IMR-90 (cell line): ENCODE measurements around the gene CARS2. TPM values are rescaled to one million over a fixed set of nuclear protein-coding genes. Genes with fewer than 3 reads are reported as not detected.

ENCODE experiments used
- ATAC-seq: fragments of 200-7000 bp; cut with Tn5 transposase; 2 replicates; pipeline ENCODE4 v1.9.1; 2020; ENCODE audit warnings: low read depth, mild to moderate bottlenecking, moderate library complexity
- BruUV-seq: library from RNA; stranded (reverse); fragments of 400-500 nt; replicated peaks from 2 replicates; lab custom pipeline; 2021; lab: Mats Ljungman, UMichigan
- CTCF ChIA-PET: fragments of 300-600 bp; formaldehyde crosslinking; extraction: SDS; loops from one replicate; lab custom pipeline; 2021; ENCODE audit warnings: antibody characterized with exemption; lab: Yijun Ruan, JAX
- POLR2A ChIA-PET: fragments of 300-600 bp; sonication (Branson Sonifier 250); formaldehyde crosslinking; loops from one replicate; lab custom pipeline; 2022; ENCODE audit warnings: antibody characterized with exemption; ENCODE audit not compliant: unreplicated experiment; lab: Charles Lee
- DNase-seq: peaks from one replicate; pipeline ENCODE4 v3.0.0; 2013
- H2AFZ ChIP-seq: replicated peaks from 2 replicates; pipeline ENCODE3; 2013; ENCODE audit warnings: low read length, mild to moderate bottlenecking; ENCODE audit not compliant: poor library complexity
- H2AK5ac ChIP-seq: 2 replicates; pipeline ENCODE4 v1.6.1; 2013; ENCODE audit warnings: low read depth, low read length, inconsistent platforms
- H2AK9ac ChIP-seq: replicated peaks from 2 replicates; pipeline ENCODE3; 2013; ENCODE audit warnings: mild to moderate bottlenecking, low read depth, low read length, moderate library complexity; ENCODE audit not compliant: poor library complexity
- H2BK120ac ChIP-seq: 2 replicates; pipeline ENCODE4 v1.6.1; 2013; ENCODE audit warnings: low read depth, low read length, inconsistent platforms
- H2BK15ac ChIP-seq: 3 replicates; pipeline ENCODE4 v1.6.1; 2013; ENCODE audit warnings: low read depth, low read length, inconsistent platforms
- H2BK20ac ChIP-seq: 2 replicates; pipeline ENCODE4 v1.6.1; 2013; ENCODE audit warnings: low read depth, mild to moderate bottlenecking, inconsistent platforms, low read length, moderate library complexity
- H2BK5ac ChIP-seq: 2 replicates; pipeline ENCODE4 v1.6.1; 2013; ENCODE audit warnings: mild to moderate bottlenecking, low read depth, low read length, inconsistent platforms; ENCODE audit not compliant: poor library complexity, severe bottlenecking
- H3K14ac ChIP-seq: replicated peaks from 2 replicates; pipeline ENCODE4 v1.6.1; 2013; ENCODE audit warnings: low read depth, low read length, inconsistent platforms
- H3K18ac ChIP-seq: 2 replicates; pipeline ENCODE4 v1.6.1; 2013; ENCODE audit warnings: low read depth, low read length, control low read depth
- H3K23ac ChIP-seq: 2 replicates; pipeline ENCODE4 v1.6.1; 2013; ENCODE audit warnings: low read depth, low read length, inconsistent platforms
- H3K27ac ChIP-seq: 2 replicates; pipeline ENCODE4 v1.5.1; 2013; ENCODE audit warnings: mild to moderate bottlenecking, control low read depth, low read length; ENCODE audit not compliant: insufficient read depth
- H3K27me3 ChIP-seq: 2 replicates; pipeline ENCODE4 v1.6.1; 2013; ENCODE audit warnings: low read length; ENCODE audit not compliant: control insufficient read depth, insufficient read depth
- H3K36me3 ChIP-seq: 2 replicates; pipeline ENCODE4 v1.6.1; 2013; ENCODE audit warnings: low read length, mixed read lengths; ENCODE audit not compliant: control insufficient read depth, insufficient read depth
- H3K4ac ChIP-seq: 2 replicates; pipeline ENCODE4 v1.6.1; 2013; ENCODE audit warnings: low read depth, low read length, inconsistent platforms
- H3K4me1 ChIP-seq: 2 replicates; pipeline ENCODE4 v1.6.1; 2013; ENCODE audit warnings: low read length, mixed read lengths; ENCODE audit not compliant: control insufficient read depth, insufficient read depth
- H3K4me2 ChIP-seq: 2 replicates; pipeline ENCODE4 v1.6.1; 2013; ENCODE audit warnings: low read depth, mild to moderate bottlenecking, control low read depth, low read length, moderate library complexity
- H3K4me3 ChIP-seq: 2 replicates; pipeline ENCODE4 v1.5.1; 2013; ENCODE audit warnings: low read depth, mild to moderate bottlenecking, control low read depth, low read length, moderate library complexity; ENCODE audit not compliant: insufficient read depth
- H3K56ac ChIP-seq: 2 replicates; pipeline ENCODE4 v1.6.1; 2013; ENCODE audit warnings: low read length, inconsistent platforms; ENCODE audit not compliant: insufficient read depth; ENCODE audit errors: extremely low read depth
- H3K79me1 ChIP-seq, 2 experiments: 2 replicates each; pipeline ENCODE4 v1.6.1; 2013; ENCODE audit warnings: low read length in 2 of 2, inconsistent platforms in 1 of 2, low read depth in 1 of 2
- H3K9ac ChIP-seq: 2 replicates; pipeline ENCODE4 v1.6.1; 2013; ENCODE audit warnings: low read depth, low read length, control low read depth
- H3K9me1 ChIP-seq: 2 replicates; pipeline ENCODE4 v1.6.1; 2013; ENCODE audit warnings: low read length, inconsistent platforms; ENCODE audit not compliant: insufficient read depth
- H3K9me3 ChIP-seq: 2 replicates; pipeline ENCODE4 v1.6.1; 2013; ENCODE audit warnings: low read length; ENCODE audit not compliant: control insufficient read depth, insufficient read depth
- H4K20me1 ChIP-seq: 2 replicates; pipeline ENCODE4 v1.6.1; 2013; ENCODE audit warnings: low read length, inconsistent platforms; ENCODE audit not compliant: insufficient read depth
- H4K5ac ChIP-seq: 2 replicates; pipeline ENCODE4 v1.6.1; 2013; ENCODE audit warnings: mild to moderate bottlenecking, low read depth, low read length, control low read depth
- H4K8ac ChIP-seq, 2 experiments: 2 replicates each; pipeline ENCODE4 v1.6.1; 2013; ENCODE audit warnings: low read depth in 2 of 2, low read length in 2 of 2, control low read depth in 1 of 2, inconsistent platforms in 1 of 2
- H4K91ac ChIP-seq: 2 replicates; pipeline ENCODE4 v1.6.1; 2013; ENCODE audit warnings: low read depth, low read length, inconsistent platforms; ENCODE audit not compliant: insufficient read depth
- CHD1 ChIP-seq: IDR thresholded peaks from 2 replicates; pipeline ENCODE4 v1.6.1; 2012; ENCODE audit warnings: low read depth, low read length, improper control_type of control experiment
- NFE2L2 ChIP-seq: fragments of 150-350 bp; IDR thresholded peaks from 2 replicates; pipeline ENCODE4 v1.6.1; 2016; ENCODE audit warnings: low read depth, mild to moderate bottlenecking, low read length
- RAD21 ChIP-seq: IDR thresholded peaks from 2 replicates; pipeline ENCODE4 v1.6.1; 2012; ENCODE audit warnings: low read length, improper control_type of control experiment
- SMC3 ChIP-seq: fragments of 150-350 bp; IDR thresholded peaks from 2 replicates; pipeline ENCODE4 v1.6.1; 2016; ENCODE audit warnings: low read depth, mild to moderate bottlenecking, antibody characterized with exemption, low read length, moderate library complexity
- WGBS, 2 experiments: methylation state at CpG; one replicate each; pipeline versions ENCODE4 v1.1.5 to v1.1.7; 2013; ENCODE audit warnings: missing lambda C conversion rate in 2 of 2; ENCODE audit not compliant: insufficient read length in 1 of 2; ENCODE audit errors: extremely low coverage in 2 of 2; 5-methylcytosine and 5-hydroxymethylcytosine counted together
- dilution Hi-C: fragments of 300-500 bp; cut with HindIII; formaldehyde crosslinking; loops from one replicate; pipeline ENCODE4 v1.14.3; 2018; ENCODE audit warnings: low sequenced_read_pairs; ENCODE audit not compliant: unreplicated experiment
- in situ Hi-C: fragments of 300-500 bp; cut with MboI; formaldehyde crosslinking; loops from 3 replicates; pipeline ENCODE4 v1.14.3; 2019; ENCODE audit warnings: low sequenced_read_pairs, inconsistent platforms, mixed read lengths
- intact Hi-C: fragments of 100-400 bp; cut with micrococcal nuclease; formaldehyde crosslinking; loops from 2 replicates; pipeline ENCODE4 v1.10.0; 2022
- polyA plus RNA-seq, 3 experiments: library from polyadenylated mRNA; depleted of rRNA; stranded (reverse); fragments of >200 nt; gene quantifications; 2 replicates each; pipeline ENCODE4 v1.2.3, GENCODE V29; 2012; ENCODE audit warnings: low replicate concordance in 1 of 3
- total RNA-seq: library from RNA; depleted of rRNA; stranded (reverse); fragments of >200 nt; gene quantifications from 2 replicates; pipeline ENCODE4 v1.2.3, GENCODE V29; 2012
- TF ChIP-seq, protein P1 (sequence below): conservative IDR thresholded peaks from 2 replicates; pipeline ENCODE4 v1.5.1; 2012; ENCODE audit warnings: mild to moderate bottlenecking, low read depth, low read length, improper control_type of control experiment

CARS2 gene
- total and polyA plus RNA-seq, 2 of the 4 experiments (the other 2 are of a cell fraction), result 76.2 to 76.4 TPM

DNA sequence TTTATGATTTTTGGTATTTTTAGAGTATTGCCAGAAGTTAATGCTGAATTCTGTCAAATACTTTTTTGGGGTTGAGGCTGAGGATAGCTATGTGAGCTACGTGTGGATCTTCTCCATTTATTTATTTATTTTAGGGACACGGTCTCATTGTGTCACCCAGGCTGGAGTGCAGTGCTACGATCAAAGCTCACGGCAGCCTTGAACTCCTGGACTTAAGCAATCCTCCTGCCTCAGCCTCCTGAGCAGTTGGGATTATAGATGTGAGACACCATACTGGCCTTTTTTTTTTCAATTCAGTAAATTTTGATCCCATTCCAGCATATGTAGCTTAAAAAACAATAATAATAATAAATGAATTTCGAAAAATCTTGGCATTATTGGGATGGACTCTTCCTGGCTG, 28.6 kb upstream of the CARS2 start:
- no peaks in the 10 kb centered on the region for H4K20me1 ChIP-seq
- POLR2A ChIA-PET, result no interaction called here
- no peak overlapping the region for H3K56ac ChIP-seq
- intact Hi-C loops, result no loop called here
- H2AFZ ChIP-seq, result no peak overlapping the region
- in situ Hi-C loops, result no loop called here
- H3K14ac ChIP-seq, result no peak overlapping the region
- H2BK15ac ChIP-seq, result no peak overlapping the region
- H2AK9ac ChIP-seq, result no peak overlapping the region
- no peak overlapping the region for H3K4me2 ChIP-seq
- no peak overlapping the region for H3K4ac ChIP-seq
- no peak overlapping the region for H2BK120ac ChIP-seq
- 100% methylated on average over 2 of the region's 5 CpGs; no CpG with 5 or more reads in 1 of the 2 experiments for WGBS, 2 experiments
- no peaks in the 10 kb centered on the region; the same call in 1 of the 2 replicates for H3K9me1 ChIP-seq
- no peak overlapping the region for H4K8ac ChIP-seq
- no peak overlapping the region for H2BK5ac ChIP-seq
- H3K9me3 ChIP-seq, result peaks cover 5% of the 10 kb centered on the region
- dilution Hi-C loops, result no loop called here
- no peak overlapping the region for H4K5ac ChIP-seq
- no peak overlapping the region for H3K4me3 ChIP-seq
- no peak overlapping the region for H3K27ac ChIP-seq
- H3K79me1 ChIP-seq, result peaks cover 0 to 3% of the 10 kb centered on the region in 2 experiments; a peak in 2 of 4 replicates
- no peak overlapping the region for H4K91ac ChIP-seq
- H3K23ac ChIP-seq, result no peak overlapping the region
- no peak overlapping the region for H3K18ac ChIP-seq
- no peaks in the 10 kb centered on the region for H3K4me1 ChIP-seq
- H2BK20ac ChIP-seq, result no peak overlapping the region
- H3K9ac ChIP-seq, result no peak overlapping the region
- H2AK5ac ChIP-seq, result no peak overlapping the region
- DNase-seq (no peak), ATAC-seq (no peak)
- no peaks in the 10 kb centered on the region for H3K36me3 ChIP-seq
- CTCF ChIA-PET, result no interaction called here
- no peak for TF ChIP-seq NFE2L2
- TF ChIP-seq SMC3, result no peak
- no peak for TF ChIP-seq RAD21
- no peak for TF ChIP-seq CHD1
- TF ChIP-seq, protein P1, sequence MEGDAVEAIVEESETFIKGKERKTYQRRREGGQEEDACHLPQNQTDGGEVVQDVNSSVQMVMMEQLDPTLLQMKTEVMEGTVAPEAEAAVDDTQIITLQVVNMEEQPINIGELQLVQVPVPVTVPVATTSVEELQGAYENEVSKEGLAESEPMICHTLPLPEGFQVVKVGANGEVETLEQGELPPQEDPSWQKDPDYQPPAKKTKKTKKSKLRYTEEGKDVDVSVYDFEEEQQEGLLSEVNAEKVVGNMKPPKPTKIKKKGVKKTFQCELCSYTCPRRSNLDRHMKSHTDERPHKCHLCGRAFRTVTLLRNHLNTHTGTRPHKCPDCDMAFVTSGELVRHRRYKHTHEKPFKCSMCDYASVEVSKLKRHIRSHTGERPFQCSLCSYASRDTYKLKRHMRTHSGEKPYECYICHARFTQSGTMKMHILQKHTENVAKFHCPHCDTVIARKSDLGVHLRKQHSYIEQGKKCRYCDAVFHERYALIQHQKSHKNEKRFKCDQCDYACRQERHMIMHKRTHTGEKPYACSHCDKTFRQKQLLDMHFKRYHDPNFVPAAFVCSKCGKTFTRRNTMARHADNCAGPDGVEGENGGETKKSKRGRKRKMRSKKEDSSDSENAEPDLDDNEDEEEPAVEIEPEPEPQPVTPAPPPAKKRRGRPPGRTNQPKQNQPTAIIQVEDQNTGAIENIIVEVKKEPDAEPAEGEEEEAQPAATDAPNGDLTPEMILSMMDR, result no peak
- H3K27me3 ChIP-seq, result no peaks in the 10 kb centered on the region
- BruUV-seq, result no TSS peak
